ENCODE measurements around the gene MLH1. TPM values are rescaled to one million over a fixed set of nuclear protein-coding genes. Genes with fewer than 3 reads are reported as not detected.
"Not testable (repeated sequence)": the region's sequence is repeated elsewhere in the genome, so short reads cannot be mapped to it uniquely, and the experiment has no call there.

MLH1 gene
- total RNA-seq, 1 experiment from 2014 or later: 62.8 TPM

GRCh38 chr3:37032961-37033360 lies 39.6 kb downstream of the MLH1 start:
- no peak for DNase-seq (ENCODE audit: low read depth)

DNA sequence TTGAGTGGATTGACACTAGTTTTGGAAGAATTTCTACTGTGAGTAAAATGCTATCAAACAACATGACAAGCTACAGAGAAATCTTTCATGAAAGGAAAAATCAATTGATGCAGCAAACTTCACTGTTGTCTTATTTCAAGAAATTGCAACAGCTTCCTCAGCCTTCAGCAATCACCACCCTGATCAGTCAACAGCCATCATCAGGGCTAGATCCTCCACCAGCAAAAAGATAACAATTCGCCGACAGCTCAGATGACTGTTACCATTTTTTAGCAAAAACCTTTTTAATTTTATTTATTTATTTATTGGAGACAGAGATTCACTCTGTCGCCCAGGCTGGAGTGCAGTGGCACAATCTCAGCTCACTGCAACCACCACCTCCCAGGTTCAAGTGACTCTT lies 44.0 kb downstream of the MLH1 start:
- no peak for DNase-seq (ENCODE audit: low read depth)

GRCh38 chr3:37039161-37039846 lies 46.0 kb downstream of the MLH1 start:
- no peak for DNase-seq (ENCODE audit: low read depth)

GRCh38 chr3:37040231-37040630 lies 46.9 kb downstream of the MLH1 start:
- no peak for DNase-seq (ENCODE audit: low read depth)

- no peak for DNase-seq (ENCODE audit: low read depth)
Observed at GRCh38 chr3:37041546-37042195, 48.4 kb downstream of the MLH1 start.

- not testable (repeated sequence) for DNase-seq (ENCODE audit: low read depth)
Observed at GRCh38 chr3:37042712-37043111, 49.4 kb downstream of the MLH1 start.

DNA sequence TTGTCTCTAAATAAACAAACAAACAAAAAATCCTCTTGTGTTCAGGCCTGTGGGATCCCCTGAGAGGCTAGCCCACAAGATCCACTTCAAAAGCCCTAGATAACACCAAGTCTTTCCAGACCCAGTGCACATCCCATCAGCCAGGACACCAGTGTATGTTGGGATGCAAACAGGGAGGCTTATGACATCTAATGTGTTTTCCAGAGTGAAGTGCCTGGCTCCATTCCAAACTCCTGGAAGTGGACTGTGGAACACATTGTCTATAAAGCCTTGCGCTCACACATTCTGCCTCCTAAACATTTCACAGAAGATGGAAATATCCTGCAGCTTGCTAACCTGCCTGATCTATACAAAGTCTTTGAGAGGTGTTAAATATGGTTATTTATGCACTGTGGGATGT lies 57.0 kb downstream of the MLH1 start:
- DNase-seq (ENCODE audit: low read depth): no peak

GRCh38 chr3:37052860-37053259 lies 59.5 kb downstream of the MLH1 start:
- no peak for DNase-seq (ENCODE audit: low read depth)

GRCh38 chr3:37053337-37053736 lies 60.0 kb downstream of the MLH1 start:
- no peak for DNase-seq (ENCODE audit: low read depth)

DNA sequence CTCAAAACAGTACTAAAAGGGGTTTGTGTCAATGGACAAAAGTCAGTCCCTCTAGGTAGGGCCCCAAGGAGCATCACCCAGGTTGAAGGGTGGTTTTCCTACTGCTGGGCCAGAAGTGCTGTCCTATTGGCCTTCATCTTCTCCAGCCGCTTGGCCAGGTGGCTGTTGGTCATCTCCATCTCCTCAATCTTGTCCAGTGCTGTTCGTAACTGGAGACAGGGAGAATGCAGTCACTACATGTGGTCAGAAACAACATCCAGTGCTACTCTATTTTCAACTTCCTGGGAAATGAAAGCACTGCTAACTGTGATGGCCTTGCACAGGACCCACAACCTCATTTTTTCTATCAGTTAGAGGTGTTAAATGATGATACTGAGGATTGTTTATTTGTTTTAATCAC lies 60.4 kb downstream of the MLH1 start:
- DNase-seq (ENCODE audit: low read depth): no peak

DNA sequence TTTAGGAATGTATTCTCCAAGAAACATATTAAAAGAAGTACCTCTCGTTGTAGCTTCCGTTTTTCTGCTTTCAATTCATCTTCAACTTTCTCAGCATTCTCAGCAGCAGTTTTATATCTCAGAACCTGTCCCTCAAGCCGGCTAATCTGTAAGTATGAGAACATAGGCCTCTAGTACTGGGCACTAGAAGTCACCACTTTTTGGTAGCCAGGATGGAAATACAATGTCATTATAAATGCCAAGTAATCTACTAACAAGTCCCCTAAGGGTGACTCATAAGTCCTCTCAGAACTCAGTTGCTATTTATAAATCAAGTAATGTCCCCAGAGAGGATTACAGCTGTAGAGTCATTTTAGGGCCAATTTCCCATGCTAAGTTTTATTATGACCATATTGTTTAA lies 61.1 kb downstream of the MLH1 start:
- no peak for DNase-seq (ENCODE audit: low read depth)

DNA sequence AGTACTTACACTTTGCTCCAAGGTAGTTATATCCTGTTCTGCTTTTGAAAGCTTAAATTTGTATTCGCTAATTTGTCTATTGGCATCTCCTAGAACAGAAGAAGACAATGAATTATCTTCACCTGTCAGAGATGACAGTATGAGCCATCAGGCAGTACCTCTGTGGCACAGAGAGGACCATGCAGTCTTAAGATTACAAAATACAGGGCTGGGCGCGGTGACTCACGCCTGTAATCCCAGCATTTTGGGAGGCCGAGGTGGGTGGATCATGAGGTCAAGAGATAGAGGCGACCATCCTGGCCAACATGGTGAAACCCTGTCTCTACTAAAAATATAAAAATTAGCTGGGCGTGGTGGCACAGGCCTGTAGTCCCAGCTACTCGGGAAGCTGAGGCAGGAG lies 61.8 kb downstream of the MLH1 start:
- not testable (repeated sequence) for DNase-seq (ENCODE audit: low read depth)

GRCh38 chr3:37056826-37057225 lies 63.5 kb downstream of the MLH1 start:
- no peak for DNase-seq (ENCODE audit: low read depth)

- DNase-seq (ENCODE audit: low read depth): no peak
Observed at GRCh38 chr3:37058117-37058516, 64.8 kb downstream of the MLH1 start.

- no peak for DNase-seq (ENCODE audit: low read depth)
Observed at GRCh38 chr3:37064747-37065146, 71.4 kb downstream of the MLH1 start.

- DNase-seq (ENCODE audit: low read depth): no peak
Observed at GRCh38 chr3:37067577-37067976, 74.3 kb downstream of the MLH1 start.

DNA sequence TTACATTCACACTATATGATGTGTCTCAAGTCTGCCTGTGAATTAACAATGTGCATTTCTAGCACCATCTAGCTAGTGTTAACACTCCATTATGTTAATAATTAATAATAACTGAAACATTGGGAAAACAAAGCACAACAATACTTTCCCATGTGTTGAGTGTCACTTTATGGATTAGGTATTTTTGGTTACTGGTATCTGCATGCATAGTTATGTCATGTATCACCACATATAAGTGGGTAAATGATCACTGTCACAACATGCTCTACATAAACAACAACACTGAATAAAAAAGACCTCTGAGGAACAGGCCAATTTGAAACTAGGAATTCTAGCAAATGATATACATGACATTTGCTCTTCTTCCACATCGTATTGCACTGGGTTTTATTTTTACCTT lies 74.7 kb downstream of the MLH1 start:
- no peak for DNase-seq (ENCODE audit: low read depth)

DNA sequence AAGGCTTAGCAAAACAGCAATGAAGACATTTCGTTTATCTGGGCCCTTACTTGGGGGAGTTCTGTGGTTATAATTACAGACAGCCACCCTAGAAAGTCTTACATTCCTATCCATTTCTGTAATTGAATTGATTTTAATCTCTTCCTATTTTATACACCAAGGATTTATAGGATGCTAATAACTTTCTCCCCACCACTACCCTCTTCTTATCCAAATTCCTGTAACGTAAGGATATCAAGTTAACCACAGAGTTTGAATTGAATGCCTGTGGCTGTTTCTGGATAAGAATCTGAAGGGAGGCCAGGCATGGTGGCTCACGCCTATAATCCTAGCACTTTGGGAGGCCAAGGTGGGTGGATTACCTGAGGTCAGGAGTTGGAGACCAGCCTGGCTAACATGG lies 78.6 kb downstream of the MLH1 start:
- DNase-seq (ENCODE audit: low read depth): peak; percentile 11

DNA sequence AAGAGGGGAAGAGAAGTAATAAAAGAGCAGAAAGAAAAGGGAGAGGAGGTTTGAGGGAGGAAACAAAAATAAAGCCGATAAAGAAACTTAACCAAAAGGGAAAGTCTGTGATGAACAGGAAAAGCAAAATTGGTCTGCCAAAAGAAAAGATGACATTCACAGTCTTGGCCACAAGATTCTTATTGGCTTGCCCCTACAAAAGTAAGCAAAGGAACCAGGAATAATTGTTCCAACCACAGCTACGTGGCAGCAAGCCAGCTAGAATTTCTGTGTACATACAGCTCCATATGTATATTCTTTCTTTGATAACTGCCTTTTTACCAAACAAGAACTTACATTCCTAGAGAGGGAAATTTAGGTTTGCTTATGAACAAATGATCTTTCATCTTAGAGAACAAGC lies 79.6 kb downstream of the MLH1 start:
- DNase-seq (ENCODE audit: low read depth): peak; percentile 75

- DNase-seq (ENCODE audit: low read depth): peak; percentile 50
Observed at GRCh38 chr3:37074178-37074577, 80.9 kb downstream of the MLH1 start.

DNA sequence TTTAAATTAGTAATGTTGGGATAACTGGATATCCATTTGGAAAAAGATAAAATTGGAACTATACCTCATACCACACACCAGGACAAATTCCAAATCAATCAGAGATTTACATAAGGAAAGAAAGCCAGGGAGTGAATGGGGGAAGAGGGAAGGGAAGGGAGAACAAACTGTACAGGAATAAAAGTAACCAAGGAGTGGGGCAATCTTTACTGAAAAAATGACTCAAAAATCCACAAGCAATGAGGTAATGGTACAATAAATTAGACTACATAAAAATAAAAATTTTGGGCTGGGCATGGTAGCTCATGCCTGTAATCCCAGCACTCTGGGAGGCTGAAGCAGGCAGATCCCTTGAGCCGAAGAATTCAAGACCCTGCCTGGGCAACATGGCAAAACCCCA lies 82.6 kb downstream of the MLH1 start:
- DNase-seq (ENCODE audit: low read depth): no peak

- DNase-seq (ENCODE audit: low read depth): no peak
Observed at GRCh38 chr3:37082317-37082716, 89.0 kb downstream of the MLH1 start.

DNA sequence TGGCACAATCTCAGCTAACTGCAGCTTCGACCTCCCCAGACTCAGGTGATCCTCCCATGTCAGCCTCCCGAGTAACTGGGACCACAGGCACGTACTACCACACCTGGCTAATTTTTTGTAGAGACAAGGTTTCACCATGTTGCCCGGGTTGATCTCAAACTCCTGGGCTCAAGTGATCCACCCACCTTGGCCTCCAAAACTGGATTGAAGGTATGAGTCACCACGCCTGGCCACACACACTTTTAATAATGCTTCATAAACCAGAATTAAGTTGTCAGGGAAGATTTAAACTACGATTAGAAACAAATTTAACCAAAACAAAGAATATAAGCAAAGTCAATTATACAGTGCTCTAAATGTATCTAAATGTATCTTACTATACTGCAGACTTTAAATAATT lies 93.6 kb downstream of the MLH1 start:
- DNase-seq (ENCODE audit: low read depth): peak; percentile 7

DNA sequence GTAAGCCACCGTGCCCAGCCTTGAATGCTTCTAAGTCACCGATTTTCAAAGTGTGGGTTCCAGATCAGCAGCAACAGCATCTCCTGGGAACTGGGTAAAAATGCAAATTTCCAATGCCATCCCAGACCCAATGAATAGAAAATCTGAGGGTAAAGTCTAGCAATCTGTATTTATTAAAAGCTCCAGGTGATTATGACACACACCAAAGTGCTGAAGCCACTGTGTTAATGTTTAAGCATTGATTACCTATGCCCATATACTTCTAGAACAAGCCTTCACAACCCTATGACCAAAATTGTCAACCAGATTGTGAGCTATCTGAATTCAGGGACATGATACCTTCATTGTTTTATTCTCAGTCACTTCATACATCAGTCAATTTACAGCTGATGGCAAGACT lies 94.6 kb downstream of the MLH1 start:
- DNase-seq (ENCODE audit: low read depth): no peak

All from Daoy (cell line).